H1 (cell line): ENCODE measurements around the gene FAF2. TPM values are rescaled to one million over a fixed set of nuclear protein-coding genes. Genes with fewer than 3 reads are reported as not detected.
A peak's percentile ranks its signal among the peaks of the same experiment; 100 is the strongest.

ENCODE experiments used
- CTCF ChIA-PET: fragments of 300-600 bp; sonication (Branson Sonifier 250); formaldehyde crosslinking; loops from one replicate; lab custom pipeline; 2021; ENCODE audit not compliant: partially characterized antibody; lab: Charles Lee
- POLR2A ChIA-PET: fragments of 300-600 bp; sonication (Branson Sonifier 250); formaldehyde crosslinking; loops from one replicate; lab custom pipeline; 2021; ENCODE audit warnings: inconsistent platforms; ENCODE audit not compliant: partially characterized antibody; lab: Charles Lee
- DNase-seq, 2 experiments: peaks; one replicate each; pipeline versions ENCODE4 v3.0.0 to v3.0.0-alpha.2; 2010 to 2022; ENCODE audit warnings: low spot score in 2 of 2, low read depth in 1 of 2, mixed read lengths in 1 of 2
- FAIRE-seq: peaks from 2 replicates; lab custom pipeline; 2011; peaks lifted over from hg19 to GRCh38; lab: Jason Lieb, UNC
- H2AFZ ChIP-seq: 2 replicates; pipeline ENCODE4 v1.8.1; 2012; ENCODE audit warnings: low read length, inconsistent platforms
- H2AK5ac ChIP-seq: 2 replicates; pipeline ENCODE4 v1.6.1; 2013; ENCODE audit warnings: low read depth, low read length
- H2BK120ac ChIP-seq: replicated peaks from 2 replicates; pipeline ENCODE3; 2013; ENCODE audit warnings: low read depth, low read length, inconsistent platforms
- H2BK12ac ChIP-seq: 2 replicates; pipeline ENCODE4 v1.6.1; 2013; ENCODE audit warnings: low read depth, low read length
- H2BK15ac ChIP-seq: 2 replicates; pipeline ENCODE4 v1.6.1; 2013; ENCODE audit warnings: low read length
- H2BK20ac ChIP-seq: 2 replicates; pipeline ENCODE4 v1.6.1; 2013; ENCODE audit warnings: low read length
- H2BK5ac ChIP-seq: 2 replicates; pipeline ENCODE4 v1.6.1; 2013; ENCODE audit warnings: low read depth, low read length
- H3K14ac ChIP-seq: 2 replicates; pipeline ENCODE4 v1.6.1; 2013; ENCODE audit warnings: inconsistent platforms; ENCODE audit not compliant: insufficient read length
- H3K18ac ChIP-seq: 2 replicates; pipeline ENCODE4 v1.6.1; 2013; ENCODE audit warnings: low read length; ENCODE audit errors: extremely low read depth
- H3K23ac ChIP-seq: 2 replicates; pipeline ENCODE4 v1.6.1; 2013; ENCODE audit warnings: inconsistent platforms; ENCODE audit not compliant: insufficient read length
- H3K23me2 ChIP-seq: 2 replicates; pipeline ENCODE4 v1.6.1; 2013; ENCODE audit warnings: low read depth, low read length
- H3K27ac ChIP-seq: 2 replicates; pipeline ENCODE4 v1.6.1; 2011; ENCODE audit warnings: low read depth, low read length, inconsistent platforms
- H3K27me3 ChIP-seq, 4 experiments: replicated peaks in 1 of 4; 1 replicate in 1 of 4; 2 replicates in 3 of 4; pipeline versions ENCODE4 v1.6.1 to v1.8.1; 2011 to 2013; ENCODE audit warnings: low read length in 3 of 4, mild to moderate bottlenecking in 3 of 4, inconsistent platforms in 2 of 4, mixed read lengths in 2 of 4, moderate library complexity in 1 of 4; ENCODE audit not compliant: control insufficient read depth in 3 of 4, insufficient read depth in 3 of 4; ENCODE audit errors: extremely low read depth in 1 of 4
- H3K36me3 ChIP-seq, 4 experiments: 2 replicates each; pipeline versions ENCODE4 v1.6.1 to v1.8.1; 2011 to 2013; ENCODE audit warnings: mild to moderate bottlenecking in 4 of 4, low read length in 3 of 4, moderate library complexity in 2 of 4, control low read depth in 1 of 4, inconsistent platforms in 1 of 4; ENCODE audit not compliant: insufficient read depth in 4 of 4, control insufficient read depth in 2 of 4
- H3K4ac ChIP-seq: replicated peaks from 2 replicates; pipeline ENCODE3; 2013; ENCODE audit warnings: low read length, low read depth, mixed read lengths, inconsistent platforms; ENCODE audit not compliant: insufficient read length
- H3K4me1 ChIP-seq, 4 experiments: replicated peaks in 1 of 4; 1 replicate in 1 of 4; 2 replicates in 3 of 4; pipeline versions ENCODE4 v1.6.1 to v1.8.1; 2011 to 2013; ENCODE audit warnings: low read length in 3 of 4, inconsistent platforms in 2 of 4, mixed read lengths in 1 of 4; ENCODE audit not compliant: insufficient read depth in 4 of 4, control insufficient read depth in 3 of 4
- H3K4me2 ChIP-seq, 2 experiments: 2 replicates each; pipeline versions ENCODE4 v1.6.1 to v1.8.1; 2011 to 2013; ENCODE audit warnings: low read depth in 2 of 2, low read length in 2 of 2, control low read depth in 1 of 2, inconsistent platforms in 1 of 2, mild to moderate bottlenecking in 1 of 2; ENCODE audit not compliant: insufficient read depth in 1 of 2
- H3K4me3 ChIP-seq, 4 experiments: fragments of 200-600, 300-600 bp in 1 of 4; sonication (generic), shearing (Covaris generic), sonication (Bioruptor Twin) in 1 of 4; 2 replicates each; pipeline versions ENCODE4 v1.5.1 to v1.8.1; 2011 to 2016; ENCODE audit warnings: low read length in 4 of 4, low read depth in 3 of 4, control low read depth in 2 of 4, inconsistent platforms in 2 of 4, mild to moderate bottlenecking in 2 of 4, mixed read lengths in 1 of 4, moderate library complexity in 1 of 4; ENCODE audit not compliant: insufficient read depth in 2 of 4; ENCODE audit errors: extremely low read depth in 1 of 4
- H3K56ac ChIP-seq: replicated peaks from 2 replicates; pipeline ENCODE3; 2013; ENCODE audit warnings: low read depth, mild to moderate bottlenecking, mixed read lengths, low read length, inconsistent platforms; ENCODE audit not compliant: insufficient read length
- H3K79me1 ChIP-seq: 2 replicates; pipeline ENCODE4 v1.6.1; 2013; ENCODE audit warnings: low read depth, low read length, control low read depth
- H3K79me2 ChIP-seq, 2 experiments: 2 replicates each; pipeline versions ENCODE4 v1.6.1 to v1.8.1; 2012 to 2013; ENCODE audit warnings: low read length in 2 of 2, mild to moderate bottlenecking in 2 of 2, inconsistent platforms in 1 of 2; ENCODE audit not compliant: insufficient read depth in 2 of 2, control insufficient read depth in 1 of 2
- H3K9ac ChIP-seq, 4 experiments: replicated peaks in 1 of 4; 1 replicate in 1 of 4; 2 replicates in 3 of 4; pipeline versions ENCODE4 v1.6.1 to v1.8.1; 2011 to 2013; ENCODE audit warnings: low read depth in 3 of 4, low read length in 3 of 4, control low read depth in 2 of 4, mild to moderate bottlenecking in 2 of 4, moderate library complexity in 2 of 4, inconsistent platforms in 1 of 4; ENCODE audit errors: extremely low read depth in 1 of 4
- H3K9me3 ChIP-seq, 2 experiments: 2 replicates each; pipeline versions ENCODE4 v1.6.1 to v1.8.1; 2012 to 2013; ENCODE audit warnings: mild to moderate bottlenecking in 2 of 2, moderate library complexity in 2 of 2, control low read depth in 1 of 2, inconsistent platforms in 1 of 2, low read depth in 1 of 2, low read length in 1 of 2, mixed read lengths in 1 of 2; ENCODE audit not compliant: insufficient read depth in 2 of 2
- H4K20me1 ChIP-seq, 2 experiments: replicated peaks in 1 of 2; 2 replicates each; pipeline versions ENCODE3 to v1.8.1; 2011 to 2013; ENCODE audit warnings: inconsistent platforms in 2 of 2, low read length in 2 of 2, mild to moderate bottlenecking in 1 of 2; ENCODE audit not compliant: insufficient read depth in 2 of 2, control insufficient read depth in 1 of 2
- H4K5ac ChIP-seq: 2 replicates; pipeline ENCODE4 v1.6.1; 2013; ENCODE audit warnings: low read length, low read depth, mixed read lengths, inconsistent platforms; ENCODE audit not compliant: insufficient read length
- H4K8ac ChIP-seq: 2 replicates; pipeline ENCODE4 v1.8.0; 2013; ENCODE audit warnings: mild to moderate bottlenecking, moderate library complexity, low read length, inconsistent platforms; ENCODE audit not compliant: insufficient read depth; ENCODE audit errors: extremely low read depth
- H4K91ac ChIP-seq: replicated peaks from 2 replicates; pipeline ENCODE3; 2013; ENCODE audit warnings: low read length, mixed read lengths, inconsistent platforms; ENCODE audit not compliant: insufficient read length
- CEBPB ChIP-seq: IDR thresholded peaks from 2 replicates; pipeline ENCODE4 v1.6.1; 2012; ENCODE audit warnings: low read depth, low read length
- YY1 ChIP-seq: IDR thresholded peaks from 2 replicates; pipeline ENCODE4 v1.6.1; 2011; ENCODE audit warnings: low read depth, mild to moderate bottlenecking, low read length
- WGBS, 2 experiments: shearing (Covaris generic) in 1 of 2; methylation state at CpG; one replicate each; pipeline versions ENCODE4 v1.1.6 to v1.1.7; 2013 to 2015; ENCODE audit warnings: low lambda C conversion rate in 2 of 2, mixed read lengths in 2 of 2, inconsistent platforms in 1 of 2, low coverage in 1 of 2, missing lambda C conversion rate in 1 of 2; ENCODE audit not compliant: insufficient replicate concordance in 2 of 2, insufficient coverage in 1 of 2, insufficient read length in 1 of 2; ENCODE audit errors: extremely low coverage in 1 of 2, missing lambda C conversion rate in 1 of 2; 5-methylcytosine and 5-hydroxymethylcytosine counted together
- polyA plus RNA-seq, 7 experiments: library from polyadenylated mRNA; depleted of rRNA in 3 of 7; stranded (reverse) in 5 of 7; unstranded in 2 of 7; fragments of >200 nt in 5 of 7; fragments of 200-250 nt in 2 of 7; gene quantifications; 1 replicate in 5 of 7; 2 replicates in 1 of 7; 4 replicates in 1 of 7; pipeline versions ENCODE4 v1.2.1 to v1.2.3, GENCODE V29; 2011 to 2013; ENCODE audit warnings: missing spikeins in 2 of 7, mixed read lengths in 2 of 7
- total RNA-seq: library from RNA; stranded (reverse); fragmentation: NEBNext Ultra II Directional; extraction: Animal tissue kit (Norgen Biotek cat#: 25700); gene quantifications from 2 replicates; pipeline ENCODE4 v1.2.1, GENCODE V29; 2021

Gene FAF2
- total and polyA plus RNA-seq, 2 of the 8 experiments (the other 6 are each of a cell fraction or from before 2014, with no cell fraction given): 20.8 to 35.8 TPM

GRCh38 chr5:176540476-176540899, 92.3 kb downstream of the FAF2 start:
- Histone ChIP-seq H3K4me2 (no peak overlapping the region; a peak in 1 of 4 replicates), H2BK20ac (0 out of 2 replicates have a peak overlapping the region, but pooled peaks have one; percentile 50), H4K91ac (peak overlapping the region; percentile 91), H3K79me2 (peaks cover 10 to 13% of the 10 kb centered on the region in 2 experiments), H3K4ac (no peak overlapping the region), H3K9me3 (no peaks in the 10 kb centered on the region), H3K4me3 (no peak overlapping the region), H2BK12ac (peak overlapping the region; percentile 99), H2BK120ac (no peak overlapping the region), H2BK5ac (peak overlapping the region; percentile 68; the same call in 1 of the 2 replicates), H4K20me1 (no peaks in the 10 kb centered on the region), H4K5ac (no peak overlapping the region), H3K9ac (0 out of 7 replicates have a peak overlapping the region, but pooled peaks of 1 of the 4 experiments have one; percentile 2), H3K4me1 (peaks cover 9 to 20% (median 19%) of the 10 kb centered on the region in 4 experiments), H3K18ac (peak overlapping the region; percentile 83), H2AK5ac (0 out of 2 replicates have a peak overlapping the region, but pooled peaks have one; percentile 20), H4K8ac (no peak overlapping the region), H3K23me2 (peaks cover 20% of the 10 kb centered on the region), H3K23ac (no peak overlapping the region), H3K14ac (no peak overlapping the region), H3K27me3 (no peaks in the 10 kb centered on the region; a peak in 1 of 7 replicates), H3K56ac (no peak overlapping the region), H3K79me1 (peaks cover 5% of the 10 kb centered on the region), H2BK15ac (peak overlapping the region; percentile 61; the same call in 1 of the 2 replicates), H2AFZ (no peak overlapping the region), H3K27ac (no peak overlapping the region), H3K36me3 (no peaks in the 10 kb centered on the region)
- peak; percentile 31; the same call in 1 of the 2 replicates for TF ChIP-seq CEBPB
- no peak for TF ChIP-seq YY1
- WGBS, 2 experiments: 96% methylated on average over 8 of the region's 8 CpGs; no CpG with 5 or more reads in 1 of the 2 experiments
- FAIRE-seq (no peak), DNase-seq (no peak)
- ChIA-PET CTCF (interaction anchor here (0.6 to 3.1 kb wide), 3 partner anchors 9 to 38 kb away, joined by 3 to 12 read pairs (median 7); partner anchors contain the start of gene CDHR2), POLR2A (interaction anchor here (1.3 to 21.1 kb wide), 3 partner anchors 9 to 21 kb away, joined by 3 to 458 read pairs (median 5); partner anchors contain the start of gene CDHR2)
